Type B pancreatic cell (in vitro differentiated cells): ENCODE measurements around the gene TMEM196. TPM values are rescaled to one million over a fixed set of nuclear protein-coding genes. Genes with fewer than 3 reads are reported as not detected.

ENCODE experiments used
- DNase-seq: peaks from one replicate; pipeline ENCODE4 v3.0.0; 2021; ENCODE audit warnings: mixed read lengths; ENCODE audit not compliant: unreplicated experiment; ENCODE audit errors: extremely low spot score
- H3K27ac Mint-ChIP-seq: 2 replicates; pipeline ENCODE4 v1.8.0; 2021; ENCODE audit warnings: mild to moderate bottlenecking, mixed read lengths
- H3K27me3 Mint-ChIP-seq: 2 replicates; pipeline ENCODE4 v1.8.0; 2021; ENCODE audit warnings: mixed read lengths
- H3K36me3 Mint-ChIP-seq: 2 replicates; pipeline ENCODE4 v1.8.0; 2021; ENCODE audit warnings: mixed read lengths
- H3K4me1 Mint-ChIP-seq: one replicate; pipeline ENCODE4 v1.8.0; 2021; ENCODE audit warnings: mixed read lengths; ENCODE audit not compliant: unreplicated experiment
- H3K4me3 Mint-ChIP-seq: 2 replicates; pipeline ENCODE4 v1.8.0; 2021; ENCODE audit warnings: mild to moderate bottlenecking, mixed read lengths
- H3K9me3 Mint-ChIP-seq: 2 replicates; pipeline ENCODE4 v1.8.0; 2021; ENCODE audit warnings: mixed read lengths
- CTCF ChIP-seq: fragments of 200-600 bp; sonication (generic); conservative IDR thresholded peaks from 2 replicates; pipeline ENCODE4 v1.5.0; 2021; ENCODE audit warnings: antibody characterized with exemption, mild to moderate bottlenecking
- total RNA-seq: library from RNA; stranded (reverse); gene quantifications from 2 replicates; pipeline ENCODE4 v1.2.1, GENCODE V29; 2021; ENCODE audit warnings: low replicate concordance

The TMEM196 gene
- total RNA-seq, 1 donor from 2014 or later: 0.68 TPM

- Mint-ChIP-seq H3K27me3 (no peaks in the 10 kb centered on the region), H3K9me3 (no peaks in the 10 kb centered on the region)
Observed at GRCh38 chr7:19798986-19799385, 25.6 kb upstream of the TMEM196 start.

GRCh38 chr7:19783541-19783940, 10.1 kb upstream of the TMEM196 start:
- no peak for TF ChIP-seq CTCF
- Mint-ChIP-seq H3K27ac (no peak overlapping the region), H3K27me3 (peaks cover 3% of the 10 kb centered on the region), H3K9me3 (no peaks in the 10 kb centered on the region), H3K36me3 (no peaks in the 10 kb centered on the region), H3K4me1 (no peaks in the 10 kb centered on the region), H3K4me3 (no peak overlapping the region)
- DNase-seq: no peak

More at GRCh38 chr7:19798986-19799385, 25.6 kb upstream of the TMEM196 start:
- no peaks in the 10 kb centered on the region for H3K36me3 Mint-ChIP-seq
- DNase-seq: no peak
- no peak overlapping the region for H3K4me3 Mint-ChIP-seq
- H3K4me1 Mint-ChIP-seq: no peaks in the 10 kb centered on the region
- H3K27ac Mint-ChIP-seq: no peak overlapping the region
- TF ChIP-seq CTCF: no peak

- no peak overlapping the region for H3K27ac Mint-ChIP-seq
- peaks cover 34% of the 10 kb centered on the region for H3K27me3 Mint-ChIP-seq
- DNase-seq: no peak
- no peak overlapping the region for H3K4me3 Mint-ChIP-seq
- H3K9me3 Mint-ChIP-seq: no peaks in the 10 kb centered on the region
- peaks cover 11% of the 10 kb centered on the region for H3K4me1 Mint-ChIP-seq
- H3K36me3 Mint-ChIP-seq: no peaks in the 10 kb centered on the region
- no peak for TF ChIP-seq CTCF
Observed at GRCh38 chr7:19776981-19777380, 3.6 kb upstream of the TMEM196 start.

GRCh38 chr7:19775578-19775977, 2.2 kb upstream of the TMEM196 start:
- no peak overlapping the region for H3K27ac Mint-ChIP-seq
- peaks cover 11% of the 10 kb centered on the region for H3K4me1 Mint-ChIP-seq
- no peaks in the 10 kb centered on the region for H3K9me3 Mint-ChIP-seq
- peaks cover 44% of the 10 kb centered on the region for H3K27me3 Mint-ChIP-seq
- H3K36me3 Mint-ChIP-seq: no peaks in the 10 kb centered on the region
- no peak for DNase-seq
- H3K4me3 Mint-ChIP-seq: no peak overlapping the region
- no peak for TF ChIP-seq CTCF

GRCh38 chr7:19772306-19772705, 1.1 kb downstream of the TMEM196 start:
- no peaks in the 10 kb centered on the region for H3K9me3 Mint-ChIP-seq
- peak overlapping the region; percentile 90 for H3K4me3 Mint-ChIP-seq
- peaks cover 60% of the 10 kb centered on the region for H3K27me3 Mint-ChIP-seq
- H3K36me3 Mint-ChIP-seq: no peaks in the 10 kb centered on the region
- DNase-seq: no peak
- no peak for TF ChIP-seq CTCF
- no peak overlapping the region for H3K27ac Mint-ChIP-seq
- peaks cover 11% of the 10 kb centered on the region for H3K4me1 Mint-ChIP-seq

GRCh38 chr7:19762631-19763030, 10.8 kb downstream of the TMEM196 start:
- no peak overlapping the region for H3K4me3 Mint-ChIP-seq
- no peak for DNase-seq
- H3K36me3 Mint-ChIP-seq: no peaks in the 10 kb centered on the region
- H3K9me3 Mint-ChIP-seq: no peaks in the 10 kb centered on the region
- no peaks in the 10 kb centered on the region for H3K4me1 Mint-ChIP-seq
- H3K27me3 Mint-ChIP-seq: no peaks in the 10 kb centered on the region
- no peak for TF ChIP-seq CTCF
- H3K27ac Mint-ChIP-seq: no peak overlapping the region
